Ishikawa (cell line): ENCODE results near the gene MDP1.

Experiments used
- CEBPB ChIP-seq: IDR thresholded peaks from 2 replicates; pipeline ENCODE4 v1.6.1; 2012
- CREB1 ChIP-seq: IDR thresholded peaks from 2 replicates; pipeline ENCODE4 v1.6.1; 2012; ENCODE audit warnings: low read depth
- EGR1 ChIP-seq: IDR thresholded peaks from 2 replicates; pipeline ENCODE4 v1.6.1; 2012
- EP300 ChIP-seq: IDR thresholded peaks from 2 replicates; pipeline ENCODE4 v1.6.1; 2012; ENCODE audit warnings: borderline replicate concordance
- FOXM1 ChIP-seq: IDR thresholded peaks from 2 replicates; pipeline ENCODE4 v1.6.1; 2012; ENCODE audit warnings: low read depth, borderline replicate concordance
- MAX ChIP-seq: IDR thresholded peaks from 2 replicates; pipeline ENCODE4 v1.6.1; 2012
- NFIC ChIP-seq: IDR thresholded peaks from 2 replicates; pipeline ENCODE4 v1.6.1; 2012
- RAD21 ChIP-seq: IDR thresholded peaks from 2 replicates; pipeline ENCODE4 v1.6.1; 2012; ENCODE audit warnings: low read depth
- REST ChIP-seq: IDR thresholded peaks from 2 replicates; pipeline ENCODE4 v1.6.1; 2012; ENCODE audit warnings: low read depth, mild to moderate bottlenecking
- TAF1 ChIP-seq: IDR thresholded peaks from 2 replicates; pipeline ENCODE4 v1.6.1; 2012; ENCODE audit warnings: low read depth, mild to moderate bottlenecking
- TCF12 ChIP-seq: IDR thresholded peaks from 2 replicates; pipeline ENCODE4 v1.6.1; 2012; ENCODE audit warnings: low read depth
- TEAD4 ChIP-seq: IDR thresholded peaks from 2 replicates; pipeline ENCODE4 v1.6.1; 2012
- USF1 ChIP-seq: IDR thresholded peaks from 2 replicates; pipeline ENCODE4 v1.6.1; 2012
- YY1 ChIP-seq: IDR thresholded peaks from 2 replicates; pipeline ENCODE4 v1.6.1; 2012; ENCODE audit warnings: low read depth
- ZBTB7A ChIP-seq: IDR thresholded peaks from 2 replicates; pipeline ENCODE4 v1.6.1; 2012; ENCODE audit warnings: low read depth

The MDP1 gene

GRCh38 chr14:24261256-24261968 is 45.5 kb upstream of the MDP1 start:
- TF ChIP-seq YY1 (no peak), TAF1 (no peak), RAD21 (no peak), USF1 (no peak), EGR1 (no peak), CEBPB (no peak), FOXM1 (no peak), TEAD4 (no peak), TCF12 (no peak), EP300 (no peak), REST (no peak), CREB1 (no peak), NFIC (no peak), ZBTB7A (no peak), MAX (no peak)

GRCh38 chr14:24260780-24261157 is 44.9 kb upstream of the MDP1 start:
- TF ChIP-seq USF1 (no peak), NFIC (no peak), MAX (no peak)

GRCh38 chr14:24260026-24260779 is 44.3 kb upstream of the MDP1 start:
- TF ChIP-seq EP300 (no peak), REST (no peak), RAD21 (no peak), EGR1 (no peak)

- TF ChIP-seq ZBTB7A, result peak; percentile 93
- TF ChIP-seq MAX, result no peak
- TF ChIP-seq REST, result no peak
- peak; percentile 80 for TF ChIP-seq NFIC
- no peak for TF ChIP-seq FOXM1
- TF ChIP-seq EP300, result no peak
- peak; percentile 89 for TF ChIP-seq TEAD4
Measured at GRCh38 chr14:24259282-24260025, 43.6 kb upstream of the MDP1 start.
